Gastroesophageal sphincter (tissue), 4 donors: ENCODE data around the gene DDX1. TPM values are rescaled to one million over a fixed set of nuclear protein-coding genes. Genes with fewer than 3 reads are reported as not detected.

Experiments used
- ATAC-seq: fragments of 150-250 bp; one replicate; pipeline ENCODE4 v1.9.1; 2016; ENCODE audit warnings: mild to moderate bottlenecking, moderate library complexity
- H3K27ac ChIP-seq, 4 donors: fragments of 200-600 bp; sonication (generic) in 3 of 4; 1 replicate in 3 of 4; 2 replicates in 1 of 4; pipeline ENCODE4 v1.5.1; 2016 to 2019
- H3K27me3 ChIP-seq: fragments of 200-600 bp; sonication (generic); one replicate; pipeline ENCODE4 v1.5.1; 2019
- H3K36me3 ChIP-seq, 2 donors: fragments of 200-600 bp; sonication (generic); one replicate each; pipeline ENCODE4 v1.5.1; 2019; ENCODE audit warnings: control low read depth in 1 of 2
- H3K4me1 ChIP-seq, 3 donors: fragments of 200-600 bp; sonication (generic); 1 replicate in 2 of 3; 2 replicates in 1 of 3; pipeline ENCODE4 v1.5.1; 2016 to 2019; ENCODE audit warnings: control low read depth in 2 of 3
- H3K4me3 ChIP-seq, 2 donors: fragments of 200-600 bp; sonication (generic); one replicate each; pipeline ENCODE4 v1.5.1; 2019; ENCODE audit warnings: mild to moderate bottlenecking in 1 of 2, moderate library complexity in 1 of 2
- H3K9me3 ChIP-seq, 3 donors: fragments of 200-600 bp; sonication (generic); one replicate each; pipeline ENCODE4 v1.5.1; 2017 to 2019; ENCODE audit warnings: control low read depth in 2 of 3
- EP300 ChIP-seq: sonication (generic); formaldehyde crosslinking; IDR thresholded peaks from one replicate; pipeline ENCODE4 v1.6.1; 2017; ENCODE audit warnings: antibody characterized with exemption, mild to moderate bottlenecking
- POLR2A ChIP-seq, 2 donors: fragments of 450-650 bp; IDR thresholded peaks; one replicate each; pipeline ENCODE4 v1.6.1; 2017; ENCODE audit warnings: antibody characterized with exemption in 2 of 2, mild to moderate bottlenecking in 2 of 2, moderate library complexity in 1 of 2
- POLR2AphosphoS5 ChIP-seq: sonication (generic); formaldehyde crosslinking; IDR thresholded peaks from one replicate; pipeline ENCODE4 v1.6.1; 2017; ENCODE audit warnings: antibody characterized with exemption
- WGBS, 2 donors: methylation state at CpG; one replicate each; pipeline ENCODE4 v1.1.5; 2018; ENCODE audit warnings: low coverage in 1 of 2; 5-methylcytosine and 5-hydroxymethylcytosine counted together
- total RNA-seq, 4 donors: library from RNA; depleted of rRNA; stranded (reverse); fragments of >200 nt; gene quantifications; one replicate each; pipeline ENCODE4 v1.1.0, GENCODE V29; 2016
- TF ChIP-seq, protein P1 (sequence below), 4 experiments: fragments of 200-600 bp in 2 of 4; fragments of 450-650 bp in 2 of 4; sonication (generic) in 1 of 4; IDR thresholded peaks; one replicate each; pipeline ENCODE4 v1.5.1; 2017 to 2019; ENCODE audit warnings: antibody characterized with exemption in 4 of 4, mild to moderate bottlenecking in 2 of 4, moderate library complexity in 2 of 4

DDX1 gene
- total RNA-seq, 4 donors from 2014 or later: 66.7 to 88.9 (median 67.4) TPM

DNA sequence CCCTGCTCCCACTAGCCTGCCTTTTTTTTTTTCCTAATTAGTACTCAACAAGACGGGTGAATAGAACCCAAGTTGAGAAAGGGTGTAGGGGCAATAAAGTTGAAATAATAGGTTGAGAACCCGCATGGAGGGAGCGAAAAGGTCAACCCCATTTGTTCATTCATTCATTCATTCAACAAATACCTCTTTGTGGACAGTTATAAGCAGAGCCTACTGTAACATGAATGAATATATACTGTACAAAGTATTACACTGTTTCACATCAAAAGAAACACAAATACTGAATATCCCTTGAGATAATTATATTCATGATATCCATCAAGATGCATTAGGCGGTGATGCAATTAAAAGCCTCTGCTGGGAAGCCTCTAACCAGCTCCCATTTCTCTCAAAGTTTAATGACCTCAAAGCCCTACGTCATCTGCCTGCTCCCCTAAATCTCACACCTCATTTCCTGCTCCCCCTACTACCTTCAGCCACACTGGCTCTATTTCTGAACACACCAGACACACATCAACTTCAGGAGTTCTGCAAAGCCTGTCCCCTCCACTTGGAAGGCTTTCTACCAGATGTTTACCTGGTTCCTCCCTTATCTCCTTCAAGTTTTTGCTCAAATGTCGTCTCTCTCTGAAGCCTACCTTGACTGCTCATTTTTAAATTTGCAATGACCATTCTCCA lies 29.2 kb upstream of the DDX1 start:
- WGBS, 2 donors: 58 to 74% methylated on average over 3 to 6 of the region's 6 CpGs
- no peaks in the 10 kb centered on the region for H3K9me3 ChIP-seq
- H3K4me3 ChIP-seq: no peak overlapping the region
- no peaks in the 10 kb centered on the region for H3K27me3 ChIP-seq
- H3K27ac ChIP-seq: peak overlapping the region in 1 of 4 donors; percentile 82
- peaks cover 7 to 28% (median 8%) of the 10 kb centered on the region in 3 donors for H3K4me1 ChIP-seq
- H3K36me3 ChIP-seq: no peaks in the 10 kb centered on the region
- no peak for ATAC-seq
- no peak for TF ChIP-seq POLR2AphosphoS5
- TF ChIP-seq, protein P1, sequence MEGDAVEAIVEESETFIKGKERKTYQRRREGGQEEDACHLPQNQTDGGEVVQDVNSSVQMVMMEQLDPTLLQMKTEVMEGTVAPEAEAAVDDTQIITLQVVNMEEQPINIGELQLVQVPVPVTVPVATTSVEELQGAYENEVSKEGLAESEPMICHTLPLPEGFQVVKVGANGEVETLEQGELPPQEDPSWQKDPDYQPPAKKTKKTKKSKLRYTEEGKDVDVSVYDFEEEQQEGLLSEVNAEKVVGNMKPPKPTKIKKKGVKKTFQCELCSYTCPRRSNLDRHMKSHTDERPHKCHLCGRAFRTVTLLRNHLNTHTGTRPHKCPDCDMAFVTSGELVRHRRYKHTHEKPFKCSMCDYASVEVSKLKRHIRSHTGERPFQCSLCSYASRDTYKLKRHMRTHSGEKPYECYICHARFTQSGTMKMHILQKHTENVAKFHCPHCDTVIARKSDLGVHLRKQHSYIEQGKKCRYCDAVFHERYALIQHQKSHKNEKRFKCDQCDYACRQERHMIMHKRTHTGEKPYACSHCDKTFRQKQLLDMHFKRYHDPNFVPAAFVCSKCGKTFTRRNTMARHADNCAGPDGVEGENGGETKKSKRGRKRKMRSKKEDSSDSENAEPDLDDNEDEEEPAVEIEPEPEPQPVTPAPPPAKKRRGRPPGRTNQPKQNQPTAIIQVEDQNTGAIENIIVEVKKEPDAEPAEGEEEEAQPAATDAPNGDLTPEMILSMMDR (IDR thresholded peaks at IDR 0.05): no peak

DNA sequence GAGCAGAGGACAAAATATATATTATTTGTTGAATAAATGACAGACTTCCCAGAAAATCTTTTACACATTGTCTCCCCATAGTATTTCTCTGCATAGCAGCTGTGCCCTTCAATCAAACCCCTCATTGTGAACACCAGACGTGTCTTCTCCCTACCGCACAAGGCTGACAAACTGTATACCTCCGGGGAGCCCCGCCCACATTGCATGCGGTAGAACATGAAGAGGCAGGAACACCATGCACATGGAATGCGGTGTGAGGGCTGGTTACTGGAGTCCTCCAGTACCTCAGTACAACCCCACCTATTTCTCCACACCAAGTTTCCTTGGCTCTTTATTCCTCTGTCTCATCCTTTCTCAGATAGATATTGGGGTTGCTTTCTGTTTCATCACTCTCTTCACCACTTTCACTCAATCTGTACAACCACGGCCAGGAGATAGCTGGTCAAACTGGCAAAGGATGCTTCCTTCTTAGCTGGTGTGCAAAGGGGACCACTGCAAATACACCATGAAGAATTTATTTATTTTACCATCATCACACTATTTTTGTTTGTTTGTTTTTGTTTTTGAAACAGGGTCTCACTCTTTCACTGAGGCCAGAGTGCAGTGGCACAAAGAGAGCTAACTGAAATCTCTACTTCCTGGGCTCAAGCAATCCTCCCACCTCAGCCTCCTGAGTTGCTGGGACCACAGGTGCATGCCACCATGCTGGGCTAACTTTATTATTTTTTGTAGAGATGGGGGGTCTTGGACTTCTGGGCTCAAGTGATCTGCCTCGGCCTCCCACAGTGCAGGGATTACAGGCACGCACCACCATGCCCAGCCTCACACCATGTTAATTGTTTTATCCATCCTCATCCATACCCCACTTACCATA lies 28.2 kb upstream of the DDX1 start:
- WGBS, 2 donors: 84 to 100% methylated on average over 2 to 9 of the region's 9 CpGs

DNA sequence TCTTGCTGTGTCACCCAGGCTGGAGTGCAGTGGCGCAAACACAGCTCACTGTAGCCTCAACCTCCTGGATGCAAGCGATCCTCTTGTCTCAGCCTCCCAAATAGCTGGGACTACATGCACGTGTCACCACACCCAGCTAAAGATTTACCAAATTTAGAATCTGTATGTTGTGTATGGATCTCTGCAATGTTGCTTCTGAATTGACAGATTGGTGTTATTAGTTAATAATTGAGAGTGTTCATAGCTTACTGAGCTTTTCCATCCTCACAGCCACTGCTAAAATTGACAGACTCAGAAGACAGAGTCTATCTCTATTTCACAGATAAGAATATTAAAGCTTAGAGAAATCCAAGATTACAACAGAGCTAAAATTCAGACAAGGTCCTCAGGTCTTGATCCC lies 26.3 kb upstream of the DDX1 start:
- H3K9me3 ChIP-seq: no peaks in the 10 kb centered on the region
- H3K27ac ChIP-seq: no peak overlapping the region
- no peaks in the 10 kb centered on the region for H3K27me3 ChIP-seq
- ATAC-seq: no peak
- 74% methylated on average over 3 of the region's 3 CpGs; no CpG with 5 or more reads in 1 of the 2 donors for WGBS, 2 donors
- H3K4me3 ChIP-seq: no peak overlapping the region
- H3K4me1 ChIP-seq: peaks cover 0 to 7% (median 0%) of the 10 kb centered on the region in 3 donors
- no peaks in the 10 kb centered on the region for H3K36me3 ChIP-seq
- TF ChIP-seq POLR2AphosphoS5 (no peak), EP300 (no peak), POLR2A (IDR thresholded peaks at IDR 0.05) (no peak)
- TF ChIP-seq, protein P1 (IDR thresholded peaks at IDR 0.05): no peak

More for the DNA sequence above, 28.2 kb upstream of the DDX1 start:
- no peak for ATAC-seq
- TF ChIP-seq, protein P1 (IDR thresholded peaks at IDR 0.05): no peak
- H3K4me3 ChIP-seq: no peak overlapping the region
- no peaks in the 10 kb centered on the region for H3K36me3 ChIP-seq
- H3K9me3 ChIP-seq: no peaks in the 10 kb centered on the region
- no peaks in the 10 kb centered on the region for H3K27me3 ChIP-seq
- no peak overlapping the region for H3K27ac ChIP-seq
- H3K4me1 ChIP-seq: peaks cover 7 to 26% (median 8%) of the 10 kb centered on the region in 3 donors

DNA sequence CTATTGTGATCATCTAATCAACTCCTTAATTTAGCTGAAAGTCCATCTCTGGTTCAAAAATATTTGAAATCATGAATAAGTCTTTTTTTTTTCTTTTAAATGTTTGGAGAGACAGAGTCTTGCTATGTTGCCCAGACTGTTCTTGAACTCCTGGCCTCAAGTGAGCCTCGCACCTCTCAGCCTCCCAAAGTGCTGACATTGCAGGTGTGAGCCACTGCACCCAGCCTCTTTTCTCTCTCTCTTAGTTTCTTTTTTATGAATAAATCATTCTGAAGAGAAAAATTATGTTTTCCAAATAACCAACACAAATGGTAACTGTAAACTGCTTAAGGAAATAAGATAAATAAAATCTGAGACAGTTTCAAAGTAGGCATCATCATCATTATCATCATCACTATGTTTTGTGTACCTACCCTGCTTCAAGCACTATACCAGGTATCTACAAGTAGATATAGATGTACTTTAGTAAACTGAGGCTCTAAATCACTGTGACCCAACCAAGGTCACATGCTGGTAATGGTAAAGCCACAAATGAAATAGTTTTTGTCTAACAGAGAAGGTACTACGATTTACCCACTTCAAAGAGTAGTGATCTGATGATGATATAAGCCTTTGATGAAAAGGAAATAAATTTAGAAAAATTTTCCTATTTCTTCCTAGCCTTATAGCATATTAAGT lies 25.5 kb upstream of the DDX1 start:
- Histone ChIP-seq H3K4me3 (no peak overlapping the region), H3K36me3 (no peaks in the 10 kb centered on the region), H3K27ac (no peak overlapping the region), H3K4me1 (peaks cover 0 to 6% (median 0%) of the 10 kb centered on the region in 3 donors), H3K27me3 (no peaks in the 10 kb centered on the region), H3K9me3 (no peaks in the 10 kb centered on the region)
- WGBS, 2 donors: 40 to 47% methylated on average over 2 of the region's 2 CpGs
- ATAC-seq: no peak
- TF ChIP-seq, protein P1 (IDR thresholded peaks at IDR 0.05): no peak
- no peak for TF ChIP-seq POLR2AphosphoS5
- TF ChIP-seq EP300: no peak
- TF ChIP-seq POLR2A (IDR thresholded peaks at IDR 0.05): no peak
